Muscle of leg (tissue), 11 donors: Measurements from ENCODE around the gene FHIT. TPM values are rescaled to one million over a fixed set of nuclear protein-coding genes. Genes with fewer than 3 reads are reported as not detected.

Source experiments
- DNase-seq: peaks from one replicate; pipeline ENCODE4 v3.0.0; 2013
- H3K27ac ChIP-seq: one replicate; pipeline ENCODE4 v1.5.1; 2013; ENCODE audit warnings: mild to moderate bottlenecking, low read length, control low read depth
- H3K27me3 ChIP-seq: one replicate; pipeline ENCODE4 v1.6.1; 2013; ENCODE audit warnings: low read length; ENCODE audit not compliant: control insufficient read depth, insufficient read depth
- H3K36me3 ChIP-seq: one replicate; pipeline ENCODE4 v1.6.1; 2013; ENCODE audit warnings: low read length; ENCODE audit not compliant: control insufficient read depth, insufficient read depth
- H3K4me1 ChIP-seq: one replicate; pipeline ENCODE4 v1.6.1; 2013; ENCODE audit warnings: low read length; ENCODE audit not compliant: control insufficient read depth, insufficient read depth
- H3K4me3 ChIP-seq: one replicate; pipeline ENCODE4 v1.5.1; 2013; ENCODE audit warnings: low read length, control low read depth
- H3K9me3 ChIP-seq: replicated peaks from 2 replicates; pipeline ENCODE4 v1.6.1; 2013; ENCODE audit warnings: low read depth, low read length; ENCODE audit not compliant: control insufficient read depth
- WGBS: methylation state at CpG from one replicate; pipeline ENCODE4 v1.1.5; 2013; ENCODE audit warnings: missing lambda C conversion rate; ENCODE audit not compliant: insufficient coverage; 5-methylcytosine and 5-hydroxymethylcytosine counted together
- polyA plus RNA-seq, 8 donors: library from polyadenylated mRNA; unstranded; fragments of 120-200 nt; gene quantifications; one replicate each; pipeline versions ENCODE4 v1.2.1 to v1.2.3, GENCODE V29; 2013; ENCODE audit warnings: inconsistent platforms in 1 of 8, low replicate concordance in 1 of 8; ENCODE audit not compliant: insufficient read length in 8 of 8, insufficient read depth in 1 of 8
- total RNA-seq: library from RNA; stranded (reverse); fragments of 120-200 nt; gene quantifications from one replicate; pipeline ENCODE4 v1.2.4, GENCODE V29; 2013

The FHIT gene
- total and polyA plus RNA-seq, 9 donors: 4.1 to 8.0 (median 5.3) TPM

GRCh38 chr3:59750391-59750790, 1500.9 kb downstream of the FHIT start:
- no CpG with 5 or more reads among the region's 1 CpG for WGBS
- Histone ChIP-seq H3K27me3 (no peaks in the 10 kb centered on the region), H3K36me3 (no peaks in the 10 kb centered on the region), H3K27ac (no peak overlapping the region), H3K9me3 (no peaks in the 10 kb centered on the region), H3K4me3 (no peak overlapping the region), H3K4me1 (no peaks in the 10 kb centered on the region)
- no peak for DNase-seq

GRCh38 chr3:59749291-59749690, 1502.0 kb downstream of the FHIT start:
- no peak overlapping the region for H3K27ac ChIP-seq
- no peaks in the 10 kb centered on the region for H3K9me3 ChIP-seq
- no peaks in the 10 kb centered on the region for H3K4me1 ChIP-seq
- H3K4me3 ChIP-seq: no peak overlapping the region
- no peak for DNase-seq
- H3K27me3 ChIP-seq: no peaks in the 10 kb centered on the region
- H3K36me3 ChIP-seq: no peaks in the 10 kb centered on the region
- WGBS: 70% methylated on average over 4 of the region's 6 CpGs

- no peaks in the 10 kb centered on the region for H3K9me3 ChIP-seq
- DNase-seq: no peak
- WGBS: 83% methylated on average over 3 of the region's 3 CpGs
- H3K4me3 ChIP-seq: no peak overlapping the region
- no peaks in the 10 kb centered on the region for H3K4me1 ChIP-seq
- H3K27ac ChIP-seq: no peak overlapping the region
- H3K36me3 ChIP-seq: no peaks in the 10 kb centered on the region
- H3K27me3 ChIP-seq: no peaks in the 10 kb centered on the region
Observed at GRCh38 chr3:59746585-59746984, 1504.7 kb downstream of the FHIT start.

- Histone ChIP-seq H3K4me1 (peaks cover 12% of the 10 kb centered on the region), H3K36me3 (no peaks in the 10 kb centered on the region), H3K27ac (no peak overlapping the region), H3K27me3 (no peaks in the 10 kb centered on the region), H3K9me3 (no peaks in the 10 kb centered on the region), H3K4me3 (no peak overlapping the region)
- 55% methylated on average over 2 of the region's 3 CpGs for WGBS
- DNase-seq: peak; percentile 35
Observed at GRCh38 chr3:59737241-59737640, 1514.0 kb downstream of the FHIT start.

- Histone ChIP-seq H3K9me3 (no peaks in the 10 kb centered on the region), H3K27ac (no peak overlapping the region), H3K36me3 (no peaks in the 10 kb centered on the region), H3K27me3 (no peaks in the 10 kb centered on the region), H3K4me1 (peaks cover 12% of the 10 kb centered on the region), H3K4me3 (no peak overlapping the region)
- no peak for DNase-seq
- no CpG with 5 or more reads among the region's 4 CpGs for WGBS
Observed at GRCh38 chr3:59734061-59734460, 1517.2 kb downstream of the FHIT start.

- Histone ChIP-seq H3K9me3 (no peaks in the 10 kb centered on the region), H3K4me3 (no peak overlapping the region), H3K4me1 (peaks cover 12% of the 10 kb centered on the region), H3K36me3 (no peaks in the 10 kb centered on the region), H3K27me3 (no peaks in the 10 kb centered on the region), H3K27ac (no peak overlapping the region)
- DNase-seq: no peak
- 46% methylated on average over 3 of the region's 6 CpGs for WGBS
Observed at GRCh38 chr3:59733041-59733809, 1518.0 kb downstream of the FHIT start.

- 72% methylated on average over 4 of the region's 5 CpGs for WGBS
- DNase-seq: no peak
Observed at GRCh38 chr3:59731943-59732342, 1519.3 kb downstream of the FHIT start.

GRCh38 chr3:59730591-59730990, 1520.7 kb downstream of the FHIT start:
- no peaks in the 10 kb centered on the region for H3K4me1 ChIP-seq
- DNase-seq: no peak
- 78% methylated on average over 2 of the region's 4 CpGs for WGBS
- H3K27ac ChIP-seq: no peak overlapping the region
- no peaks in the 10 kb centered on the region for H3K9me3 ChIP-seq
- H3K27me3 ChIP-seq: no peaks in the 10 kb centered on the region
- no peaks in the 10 kb centered on the region for H3K36me3 ChIP-seq
- H3K4me3 ChIP-seq: no peak overlapping the region

More at GRCh38 chr3:59731943-59732342, 1519.3 kb downstream of the FHIT start:
- Histone ChIP-seq H3K4me3 (no peak overlapping the region), H3K27ac (no peak overlapping the region), H3K9me3 (no peaks in the 10 kb centered on the region), H3K4me1 (peaks cover 4% of the 10 kb centered on the region), H3K27me3 (no peaks in the 10 kb centered on the region), H3K36me3 (no peaks in the 10 kb centered on the region)

GRCh38 chr3:59728587-59728908, 1522.7 kb downstream of the FHIT start:
- H3K27me3 ChIP-seq: no peaks in the 10 kb centered on the region
- no peak overlapping the region for H3K4me3 ChIP-seq
- no peak overlapping the region for H3K27ac ChIP-seq
- H3K36me3 ChIP-seq: no peaks in the 10 kb centered on the region
- no peak for DNase-seq
- H3K4me1 ChIP-seq: no peaks in the 10 kb centered on the region
- H3K9me3 ChIP-seq: no peaks in the 10 kb centered on the region

- no peaks in the 10 kb centered on the region for H3K9me3 ChIP-seq
- no peak for DNase-seq
- no peaks in the 10 kb centered on the region for H3K4me1 ChIP-seq
- 34% methylated on average over 3 of the region's 4 CpGs for WGBS
- no peak overlapping the region for H3K4me3 ChIP-seq
- no peaks in the 10 kb centered on the region for H3K27me3 ChIP-seq
- no peak overlapping the region for H3K27ac ChIP-seq
- H3K36me3 ChIP-seq: no peaks in the 10 kb centered on the region
Observed at GRCh38 chr3:59727902-59728586, 1523.2 kb downstream of the FHIT start.
